Fibroblast of skin of abdomen (primary cell): ENCODE data around the gene NUP62. TPM values are rescaled to one million over a fixed set of nuclear protein-coding genes. Genes with fewer than 3 reads are reported as not detected.
"Not testable (repeated sequence)": the region's sequence is repeated elsewhere in the genome, so short reads cannot be mapped to it uniquely, and the experiment has no call there.

Experiments
- DNase-seq: peaks from one replicate; pipeline ENCODE4 v3.0.0-alpha.2; 2013
- polyA plus RNA-seq, 2 experiments: library from polyadenylated mRNA; unstranded; fragments of 120-200 nt; gene quantifications; one replicate each; pipeline ENCODE4 v1.2.1, GENCODE V29; 2013; ENCODE audit not compliant: insufficient read length in 2 of 2

The NUP62 gene, protein sequence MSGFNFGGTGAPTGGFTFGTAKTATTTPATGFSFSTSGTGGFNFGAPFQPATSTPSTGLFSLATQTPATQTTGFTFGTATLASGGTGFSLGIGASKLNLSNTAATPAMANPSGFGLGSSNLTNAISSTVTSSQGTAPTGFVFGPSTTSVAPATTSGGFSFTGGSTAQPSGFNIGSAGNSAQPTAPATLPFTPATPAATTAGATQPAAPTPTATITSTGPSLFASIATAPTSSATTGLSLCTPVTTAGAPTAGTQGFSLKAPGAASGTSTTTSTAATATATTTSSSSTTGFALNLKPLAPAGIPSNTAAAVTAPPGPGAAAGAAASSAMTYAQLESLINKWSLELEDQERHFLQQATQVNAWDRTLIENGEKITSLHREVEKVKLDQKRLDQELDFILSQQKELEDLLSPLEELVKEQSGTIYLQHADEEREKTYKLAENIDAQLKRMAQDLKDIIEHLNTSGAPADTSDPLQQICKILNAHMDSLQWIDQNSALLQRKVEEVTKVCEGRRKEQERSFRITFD
- polyA plus RNA-seq (2013, experiment 1 of 2; ENCODE audit: insufficient read length): 50.1 TPM
- polyA plus RNA-seq (2013, experiment 2 of 2; ENCODE audit: insufficient read length): 50.1 TPM

- DNase-seq: peak; percentile 86
These were observed at the start of gene NUP62, which contains the start of gene ATF5 for GRCh38 chr19:49929121-49929610. Gene NUP62 (minus strand): TSS chr19:49929504. CDS start chr19:49909807, 19,697 bp downstream. Gene ATF5 (plus strand): TSS chr19:49929205. CDS start chr19:49930851, 1,646 bp downstream.

DNA sequence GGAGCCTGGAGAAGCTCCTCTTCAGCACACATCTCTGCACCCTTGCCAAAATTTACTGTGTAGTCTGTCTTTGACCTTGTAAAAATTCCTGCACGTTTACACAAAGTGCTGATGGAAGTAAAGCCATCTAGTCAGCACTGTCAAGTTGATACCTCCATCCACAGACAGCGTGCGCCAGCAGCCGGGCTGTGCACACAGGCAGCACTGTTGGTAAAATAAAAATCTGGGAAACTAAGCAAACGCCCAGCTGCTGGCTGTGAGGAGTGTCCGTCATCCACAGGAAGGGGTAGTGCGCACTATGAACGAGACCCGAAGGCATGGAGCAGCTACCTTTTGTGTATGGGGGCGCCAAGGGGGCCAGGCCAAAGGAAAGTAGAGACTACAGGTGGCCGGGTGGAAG is 49.0 kb upstream of the NUP62 start:
- no peak for DNase-seq

DNA sequence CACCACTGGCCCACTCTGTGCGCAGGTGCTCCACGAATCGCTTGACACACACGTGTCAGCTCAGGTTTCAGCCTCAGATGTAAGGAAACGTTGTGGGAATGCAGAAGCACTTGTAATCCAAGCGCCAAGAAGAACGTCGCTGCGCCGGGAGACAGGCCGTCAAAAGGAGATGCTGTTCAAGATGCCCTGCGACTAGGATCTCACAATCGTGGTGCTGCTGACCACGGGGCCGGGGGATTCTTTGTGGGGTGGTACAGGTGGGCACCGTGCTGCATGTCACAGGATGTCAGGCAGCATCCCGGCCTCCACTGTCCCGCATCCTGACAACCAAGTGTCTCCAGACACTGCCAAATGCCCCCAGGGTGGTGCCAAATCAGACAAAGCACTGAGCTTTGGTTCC is 48.6 kb upstream of the NUP62 start:
- no peak for DNase-seq

GRCh38 chr19:49977076-49977475 is 47.8 kb upstream of the NUP62 start:
- no peak for DNase-seq

GRCh38 chr19:49976496-49976895 is 47.2 kb upstream of the NUP62 start:
- no peak for DNase-seq

GRCh38 chr19:49975051-49975450 is 45.7 kb upstream of the NUP62 start:
- DNase-seq: no peak

DNA sequence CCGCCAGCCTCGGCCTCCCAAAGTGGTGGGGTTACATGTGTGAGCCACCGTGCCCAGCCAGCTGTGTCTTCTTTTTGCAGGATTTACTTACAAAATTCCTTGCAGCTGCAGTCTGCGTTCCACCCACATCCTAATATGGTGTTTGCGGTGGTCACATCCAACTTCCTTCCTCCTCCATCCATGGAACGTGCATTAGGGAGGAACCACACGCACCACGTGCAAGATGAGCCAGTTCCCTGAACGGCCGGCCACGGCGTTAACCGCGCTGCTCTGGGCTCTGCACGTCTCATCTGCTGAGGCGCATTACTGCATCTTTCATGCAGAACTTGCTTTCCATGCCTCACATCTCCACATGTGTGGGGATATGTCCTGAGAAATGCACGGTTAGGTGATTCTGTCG is 44.7 kb upstream of the NUP62 start:
- DNase-seq: no peak

DNA sequence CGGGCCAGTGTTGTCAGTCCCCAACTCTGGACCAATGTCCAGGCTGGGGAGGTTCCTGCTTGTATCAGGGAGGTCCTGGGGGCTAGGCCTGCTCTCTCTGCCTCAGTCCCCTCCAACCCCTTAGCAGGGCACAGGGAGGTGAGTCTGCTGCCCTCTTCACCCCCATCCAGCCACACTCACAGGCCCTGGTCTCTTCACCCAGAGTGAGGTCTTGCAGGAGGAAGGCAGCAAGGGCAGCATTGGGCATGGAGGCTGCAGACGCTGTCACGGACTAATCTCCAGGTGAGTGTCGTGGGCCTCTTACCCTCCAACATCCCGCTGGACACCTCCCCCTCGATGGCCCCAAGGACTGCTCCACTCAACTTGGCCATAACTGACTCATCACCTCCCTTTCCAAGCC is 43.5 kb upstream of the NUP62 start:
- DNase-seq: no peak

GRCh38 chr19:49971991-49972411 is 42.7 kb upstream of the NUP62 start:
- DNase-seq: no peak

DNA sequence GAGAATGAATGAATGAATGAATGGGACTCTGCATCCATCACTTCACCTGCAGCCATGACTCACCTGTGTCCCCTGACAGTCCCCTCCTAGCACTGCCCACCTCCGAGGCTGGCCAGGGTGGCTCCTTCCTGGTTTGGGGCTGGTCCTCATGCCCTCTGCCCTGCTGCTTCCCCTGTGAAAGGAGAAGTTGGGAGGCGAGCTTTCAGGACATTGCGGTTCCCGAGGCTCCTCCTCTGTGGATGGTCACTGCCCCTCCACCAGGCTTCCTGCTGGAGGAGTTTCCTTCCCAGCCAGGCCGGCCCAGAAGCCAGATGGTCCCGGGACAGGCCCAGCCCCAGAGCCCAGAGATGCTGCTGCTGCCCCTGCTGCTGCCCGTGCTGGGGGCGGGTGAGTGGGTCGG is 40.1 kb upstream of the NUP62 start:
- DNase-seq: not testable (repeated sequence)

- no peak for DNase-seq
These were observed 39.1 kb upstream of the NUP62 start for GRCh38 chr19:49968279-49968922.

GRCh38 chr19:49960980-49961379 is 31.7 kb upstream of the NUP62 start, which contains the start of gene SIGLEC11:
Gene SIGLEC11 (minus strand): TSS chr19:49961172. CDS start chr19:49961081, 91 bp downstream.
- DNase-seq: not testable (repeated sequence)

- DNase-seq: not testable (repeated sequence)
These were observed 30.6 kb upstream of the NUP62 start for GRCh38 chr19:49959892-49960291.

- DNase-seq: not testable (repeated sequence)
These were observed 29.3 kb upstream of the NUP62 start for GRCh38 chr19:49958596-49958995.

DNA sequence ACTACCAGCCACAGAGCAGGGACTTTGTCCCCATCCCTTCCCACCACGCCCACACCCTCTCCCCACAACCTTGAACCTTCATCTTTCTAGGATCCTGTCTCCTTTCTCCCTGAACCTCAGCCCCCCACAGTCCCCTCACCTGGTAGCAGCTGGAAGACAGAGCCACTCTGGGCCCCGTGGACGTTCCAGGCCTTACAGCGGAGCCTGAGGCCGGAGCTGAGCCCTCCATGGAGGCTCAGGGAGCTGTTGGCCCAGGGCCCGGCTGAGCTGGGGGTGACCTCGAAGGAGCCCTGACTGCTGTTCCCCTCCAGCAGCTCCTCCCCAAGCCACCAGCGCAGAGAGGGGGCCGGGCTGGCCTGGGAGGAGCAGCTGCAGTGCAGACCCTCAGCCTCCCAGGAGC is 28.8 kb upstream of the NUP62 start:
- DNase-seq: not testable (repeated sequence)

DNA sequence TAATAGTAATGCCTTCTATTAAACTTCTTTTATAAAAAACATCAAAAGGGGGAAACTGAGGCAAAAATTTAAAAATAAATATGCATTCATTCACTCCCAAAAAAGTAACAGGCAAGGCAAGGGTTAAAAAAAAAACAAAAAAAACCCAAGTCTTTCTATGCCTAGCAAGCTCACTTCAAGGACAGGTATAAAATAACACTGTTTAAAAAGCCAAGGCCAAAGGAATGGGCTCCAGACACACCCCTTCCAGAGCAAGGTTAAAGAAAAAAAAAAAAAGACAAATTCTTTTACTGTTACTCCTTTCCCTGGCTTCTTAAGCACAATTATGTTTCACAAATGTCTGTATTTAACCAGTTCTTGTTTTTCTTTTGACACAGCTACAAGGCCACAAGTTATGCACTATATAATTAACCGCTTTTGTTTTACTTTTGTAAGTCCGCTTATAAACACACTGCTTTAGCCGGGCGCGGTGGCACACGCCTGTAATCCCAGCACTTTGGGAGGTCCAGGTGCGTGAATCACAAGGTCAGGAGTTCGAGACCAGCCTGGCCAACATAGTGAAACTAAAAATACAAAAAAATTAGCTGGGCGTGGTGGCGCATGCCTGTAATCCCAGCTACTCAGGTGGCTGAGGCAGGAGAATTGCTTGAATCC is 28.1 kb upstream of the NUP62 start:
- DNase-seq: no peak

DNA sequence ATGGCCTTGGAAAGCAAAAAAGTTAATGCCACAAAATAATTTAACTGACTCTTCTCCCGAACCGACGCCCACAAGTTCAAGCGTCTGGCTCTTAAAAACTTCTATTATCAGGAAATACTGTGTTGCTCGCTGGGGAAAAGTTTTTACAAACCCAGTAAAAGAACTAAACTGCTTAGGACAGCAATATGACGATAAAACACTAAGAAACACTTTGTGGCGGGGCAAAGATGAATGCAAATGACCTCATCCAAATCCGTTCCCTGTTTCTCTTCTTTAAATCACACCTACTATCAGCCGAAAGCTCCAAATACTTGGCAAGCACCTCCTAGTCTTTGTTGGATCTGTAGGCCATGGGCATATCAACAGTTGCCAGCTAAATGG is 26.8 kb upstream of the NUP62 start:
- no peak for DNase-seq

DNA sequence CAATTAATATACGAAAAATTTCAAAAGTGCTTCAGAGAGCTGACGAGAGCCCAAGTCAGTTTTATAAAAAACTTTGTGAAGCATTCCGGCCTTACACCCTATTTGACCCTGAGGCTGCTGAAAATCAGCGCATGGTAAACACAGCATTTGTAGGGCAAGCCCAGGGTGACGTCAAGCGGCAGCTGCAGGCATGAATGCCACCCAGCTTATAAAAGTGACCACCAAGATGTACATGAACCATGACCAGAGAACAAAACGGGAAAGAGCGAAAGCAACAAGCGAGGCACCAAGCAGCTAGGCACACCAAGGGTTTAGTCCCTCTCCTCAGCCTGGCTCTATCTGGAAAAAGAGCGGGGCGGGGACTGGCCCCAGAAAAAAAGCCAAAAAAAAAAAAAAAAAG is 25.6 kb upstream of the NUP62 start:
- DNase-seq: no peak

- DNase-seq: peak; percentile 29
These were observed 25.0 kb upstream of the NUP62 start for GRCh38 chr19:49954092-49954829.

- DNase-seq: no peak
These were observed 24.1 kb upstream of the NUP62 start for GRCh38 chr19:49953416-49953815.

DNA sequence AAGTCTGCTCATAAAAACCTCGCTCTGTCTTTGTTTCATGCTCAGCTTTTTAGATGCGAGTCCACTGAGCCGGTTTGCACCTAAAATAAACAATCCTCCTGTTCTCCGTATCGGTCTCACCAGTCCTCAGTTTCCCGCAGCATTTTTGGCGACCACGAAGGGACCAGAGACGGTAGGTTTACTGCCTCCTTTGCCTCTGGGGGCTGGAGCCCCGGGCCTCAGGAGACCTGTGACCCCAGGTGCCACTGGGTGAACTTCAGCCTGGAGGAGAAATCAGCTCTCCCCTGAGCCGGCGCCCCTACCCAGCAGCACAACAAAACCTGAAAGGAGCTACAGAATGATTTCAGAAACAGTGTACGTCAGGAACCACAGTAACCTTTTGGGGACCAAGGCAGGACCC is 23.6 kb upstream of the NUP62 start:
- no peak for DNase-seq

GRCh38 chr19:49952479-49952836 is 23.2 kb upstream of the NUP62 start:
- DNase-seq: no peak
